Measurements from ENCODE around the gene ZCWPW1.
"Not testable (repeated sequence)": the region's sequence is repeated elsewhere in the genome, so short reads cannot be mapped to it uniquely, and the experiment has no call there.

Gene ZCWPW1

GRCh38 chr7:100398239-100398638 lies 30.3 kb downstream of the ZCWPW1 start:
- DNase-seq (ENCODE audit: low spot score): no peak

DNA sequence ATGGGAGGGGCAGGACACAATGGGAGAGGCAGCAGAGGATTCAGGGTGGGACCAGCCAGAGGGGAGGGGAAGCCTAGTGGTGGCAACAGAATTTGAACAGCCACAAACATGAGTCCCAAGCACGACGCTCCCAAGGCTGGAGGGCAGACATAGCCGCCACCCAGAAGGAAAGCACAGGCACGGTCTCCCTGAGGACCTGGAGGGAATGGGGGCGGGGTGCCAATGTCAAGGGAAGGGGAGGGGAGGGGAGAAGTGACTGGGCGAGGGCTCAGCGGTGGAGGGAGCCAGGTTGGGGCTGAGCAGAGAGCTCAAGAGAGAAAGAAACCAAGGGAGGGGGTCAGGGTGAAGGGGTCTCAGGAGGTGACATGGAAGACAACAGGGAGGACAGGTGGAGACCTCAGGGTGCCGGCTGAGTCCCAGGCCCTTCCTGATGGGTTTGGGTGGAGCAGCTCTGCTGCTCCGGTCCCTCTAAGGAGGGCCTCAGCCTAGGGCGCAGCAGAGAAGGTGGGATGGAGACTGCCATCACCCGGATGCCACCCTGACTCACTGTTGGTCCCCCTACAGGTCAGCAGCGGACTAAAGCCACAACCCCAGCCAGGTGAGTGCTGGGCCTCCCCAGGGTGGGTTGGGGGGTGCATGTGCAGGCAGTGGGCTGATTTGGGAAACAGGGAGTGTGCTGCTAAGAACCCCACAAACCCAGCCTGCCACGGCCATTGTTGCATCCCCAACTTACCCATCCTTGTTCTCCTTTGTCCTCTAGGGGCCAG lies 31.0 kb downstream of the ZCWPW1 start:
- no peak for DNase-seq (ENCODE audit: low spot score)

- no peak for DNase-seq (ENCODE audit: low spot score)
These were observed 32.0 kb downstream of the ZCWPW1 start for GRCh38 chr7:100396421-100396982.

DNA sequence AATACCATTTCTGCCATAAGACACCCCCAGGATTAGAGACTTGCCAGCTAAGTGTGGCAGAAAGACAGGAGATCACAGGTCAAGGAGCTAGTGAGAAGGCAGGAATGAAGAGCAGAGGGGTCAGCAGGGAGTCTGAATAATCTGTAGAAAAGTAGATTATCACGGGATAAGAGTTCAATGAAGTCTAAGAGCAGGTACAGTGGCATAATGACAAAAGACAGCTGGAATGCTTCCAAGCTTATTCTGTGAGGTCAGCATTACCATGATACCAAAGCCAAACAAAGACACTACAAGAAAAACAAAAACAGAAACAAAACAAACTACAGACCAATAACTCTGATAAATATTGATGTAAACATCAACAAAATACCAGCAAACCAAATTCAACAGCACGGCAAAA lies 34.4 kb downstream of the ZCWPW1 start:
- no peak for DNase-seq (ENCODE audit: low spot score)

GRCh38 chr7:100393233-100393905 lies 35.1 kb downstream of the ZCWPW1 start:
- DNase-seq (ENCODE audit: low spot score): no peak

GRCh38 chr7:100390286-100391009 lies 38.1 kb downstream of the ZCWPW1 start:
- DNase-seq (ENCODE audit: low spot score): no peak

GRCh38 chr7:100389437-100390088 lies 38.9 kb downstream of the ZCWPW1 start:
- no peak for DNase-seq (ENCODE audit: low spot score)

GRCh38 chr7:100387695-100388094 lies 40.8 kb downstream of the ZCWPW1 start:
- DNase-seq (ENCODE audit: low spot score): no peak

DNA sequence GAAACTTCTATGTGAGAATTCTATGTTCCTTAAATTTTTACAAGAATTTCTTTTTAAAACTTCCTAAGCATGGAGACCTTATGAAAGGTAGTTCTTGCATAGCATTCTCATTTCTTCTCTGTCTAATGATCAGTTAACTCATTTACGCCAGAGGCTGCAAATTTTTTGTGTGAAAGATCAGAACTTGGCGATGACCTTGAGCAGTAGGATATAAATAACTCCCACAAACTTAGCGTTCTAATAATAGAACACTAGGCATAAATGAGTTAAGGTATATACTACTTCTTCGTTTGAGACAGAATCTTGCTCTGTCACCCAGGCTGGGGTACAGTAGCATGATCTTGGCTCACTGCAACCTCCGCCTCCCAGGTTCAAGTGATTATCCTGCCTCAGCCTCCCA lies 41.6 kb downstream of the ZCWPW1 start:
- no peak for DNase-seq (ENCODE audit: low spot score)

DNA sequence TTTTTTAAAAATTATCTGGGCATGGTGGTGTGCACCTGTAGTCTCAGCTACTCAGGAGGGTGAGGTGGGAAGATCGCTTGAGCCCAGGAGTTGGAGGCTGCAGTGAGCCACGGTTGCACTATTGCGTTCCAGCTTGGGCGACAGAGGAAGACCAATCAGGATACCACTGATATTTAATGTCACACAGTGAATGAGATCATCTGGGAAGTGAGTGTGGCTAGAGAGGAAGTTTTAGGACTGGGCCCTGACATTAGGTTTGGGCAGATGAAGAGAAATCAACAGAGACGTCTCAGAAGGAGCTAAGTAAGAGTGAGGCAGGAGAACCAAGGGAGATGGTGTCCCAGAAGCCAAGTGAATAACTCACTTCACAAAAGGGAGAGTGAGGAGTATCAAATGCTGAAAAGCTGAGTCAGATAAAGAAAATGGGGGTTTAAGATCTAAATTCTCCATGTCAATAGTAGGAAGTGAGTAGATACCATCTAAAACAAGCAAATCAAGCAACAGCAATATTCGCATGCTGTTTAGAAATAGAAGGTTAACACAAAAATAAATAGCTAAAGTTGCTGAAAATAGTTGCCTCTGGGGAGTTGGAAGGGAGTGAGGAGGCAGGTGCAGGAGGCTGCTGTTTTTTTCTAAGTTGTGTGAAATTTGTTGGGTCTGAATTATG lies 43.7 kb downstream of the ZCWPW1 start:
- DNase-seq (ENCODE audit: low spot score): peak; percentile 12

GRCh38 chr7:100382234-100382853 lies 46.2 kb downstream of the ZCWPW1 start:
- DNase-seq (ENCODE audit: low spot score): not testable (repeated sequence)

DNA sequence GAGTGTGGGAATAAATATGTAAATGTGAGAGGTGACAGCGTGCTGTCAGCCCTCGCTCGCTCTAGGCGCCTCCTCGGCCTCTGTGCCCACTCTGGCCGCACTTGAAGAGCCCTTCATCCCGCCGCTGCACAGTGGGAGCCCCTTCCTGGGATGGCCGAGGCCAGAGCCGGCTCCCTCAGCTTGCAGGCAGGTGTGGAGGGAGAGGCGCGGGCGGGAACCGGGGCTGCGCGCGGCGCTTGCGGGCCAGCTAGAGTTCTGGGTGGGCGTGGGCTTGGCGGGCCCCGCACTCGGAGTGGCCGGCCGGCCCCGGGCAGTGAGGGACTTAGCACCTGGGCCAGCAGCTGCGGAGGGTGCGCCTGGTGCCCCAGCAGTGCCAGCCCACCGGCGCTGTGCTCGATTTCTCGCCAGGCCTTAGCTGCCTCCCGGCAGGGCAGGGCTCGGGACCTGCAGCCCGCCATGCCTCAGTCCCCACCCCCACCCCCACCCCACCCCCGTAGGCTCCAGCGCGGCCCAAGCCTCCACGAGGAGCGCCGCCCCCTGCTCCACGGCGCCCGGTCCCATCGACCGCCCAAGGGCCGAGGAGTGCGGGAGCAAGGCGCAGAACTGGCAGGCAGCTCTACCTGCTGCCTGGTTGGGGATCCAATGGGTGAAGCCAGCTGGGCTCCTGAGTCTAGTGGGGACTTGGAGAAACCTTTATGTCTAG lies 46.8 kb downstream of the ZCWPW1 start:
- DNase-seq (ENCODE audit: low spot score): not testable (repeated sequence)

DNA sequence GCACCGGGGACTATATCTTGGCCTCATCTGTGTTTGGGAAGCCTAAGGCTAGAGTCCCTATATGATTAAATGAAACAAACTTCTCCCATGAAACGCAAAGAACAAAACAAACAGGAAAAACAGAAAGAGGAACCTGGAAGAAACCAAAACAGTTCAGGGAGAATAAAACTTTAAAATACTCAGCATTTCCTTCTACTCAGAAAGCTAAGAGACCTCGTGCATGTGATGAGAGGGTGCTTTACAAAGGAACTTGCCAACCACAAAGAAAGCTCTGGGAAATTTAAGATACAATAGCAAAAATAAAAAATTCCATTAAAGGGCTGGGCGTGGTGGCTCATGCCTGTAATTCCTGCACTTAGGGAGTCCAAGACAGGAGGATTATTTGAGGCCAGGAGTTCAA lies 48.3 kb downstream of the ZCWPW1 start:
- DNase-seq (ENCODE audit: low spot score): no peak

DNA sequence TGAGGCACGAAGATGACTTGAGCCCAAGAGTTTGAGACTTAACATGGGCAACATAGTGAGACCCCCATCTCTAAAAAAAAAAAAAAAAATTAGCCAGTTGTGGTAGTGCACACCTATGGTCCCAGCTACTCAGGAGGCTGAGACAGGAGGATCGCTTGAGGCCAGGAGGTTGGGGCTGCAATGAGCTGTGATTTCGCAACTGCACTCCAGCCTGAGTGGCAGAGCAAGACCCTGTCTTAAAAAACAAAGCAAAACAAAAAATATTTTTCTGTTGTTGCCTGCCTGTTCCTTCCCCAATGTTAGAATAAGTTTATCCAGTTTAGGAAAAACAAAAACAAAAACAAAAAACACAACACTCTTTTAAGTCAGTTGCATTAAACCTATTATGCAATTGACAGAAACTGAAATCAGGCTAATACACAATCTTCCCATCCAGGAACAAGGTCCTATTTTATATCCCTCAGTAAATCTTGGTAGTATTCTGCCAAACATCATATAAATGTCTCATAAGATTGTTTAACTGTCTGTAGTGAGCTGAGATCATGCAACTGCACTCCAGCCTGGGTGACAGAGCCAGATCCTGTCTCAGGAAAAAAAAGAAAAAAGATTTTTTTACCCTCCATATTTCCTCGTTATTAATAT lies 50.3 kb downstream of the ZCWPW1 start:
- no peak for DNase-seq (ENCODE audit: low spot score)

- no peak for DNase-seq (ENCODE audit: low spot score)
These were observed 52.4 kb downstream of the ZCWPW1 start for GRCh38 chr7:100376066-100376465.

DNA sequence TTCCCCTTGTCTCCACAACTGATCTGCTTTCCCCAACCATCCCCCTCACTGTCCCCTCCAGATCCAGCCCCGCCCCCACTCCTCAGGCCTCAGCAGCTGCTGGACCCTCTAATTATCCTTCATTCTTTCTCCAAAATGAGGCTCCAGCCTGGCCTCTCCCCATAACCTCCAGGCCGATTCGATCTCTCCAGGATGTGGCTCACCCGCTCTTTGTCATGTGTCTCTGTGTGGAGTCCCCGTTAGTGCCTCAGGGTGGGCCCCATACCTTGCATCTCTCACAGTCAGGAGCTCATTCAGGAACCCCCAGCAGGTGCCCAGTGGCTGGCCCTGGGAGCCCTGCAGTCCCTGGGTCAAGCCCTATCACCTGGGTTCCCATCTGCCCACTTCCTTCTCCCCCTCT lies 53.9 kb downstream of the ZCWPW1 start:
- no peak for DNase-seq (ENCODE audit: low spot score)

DNA sequence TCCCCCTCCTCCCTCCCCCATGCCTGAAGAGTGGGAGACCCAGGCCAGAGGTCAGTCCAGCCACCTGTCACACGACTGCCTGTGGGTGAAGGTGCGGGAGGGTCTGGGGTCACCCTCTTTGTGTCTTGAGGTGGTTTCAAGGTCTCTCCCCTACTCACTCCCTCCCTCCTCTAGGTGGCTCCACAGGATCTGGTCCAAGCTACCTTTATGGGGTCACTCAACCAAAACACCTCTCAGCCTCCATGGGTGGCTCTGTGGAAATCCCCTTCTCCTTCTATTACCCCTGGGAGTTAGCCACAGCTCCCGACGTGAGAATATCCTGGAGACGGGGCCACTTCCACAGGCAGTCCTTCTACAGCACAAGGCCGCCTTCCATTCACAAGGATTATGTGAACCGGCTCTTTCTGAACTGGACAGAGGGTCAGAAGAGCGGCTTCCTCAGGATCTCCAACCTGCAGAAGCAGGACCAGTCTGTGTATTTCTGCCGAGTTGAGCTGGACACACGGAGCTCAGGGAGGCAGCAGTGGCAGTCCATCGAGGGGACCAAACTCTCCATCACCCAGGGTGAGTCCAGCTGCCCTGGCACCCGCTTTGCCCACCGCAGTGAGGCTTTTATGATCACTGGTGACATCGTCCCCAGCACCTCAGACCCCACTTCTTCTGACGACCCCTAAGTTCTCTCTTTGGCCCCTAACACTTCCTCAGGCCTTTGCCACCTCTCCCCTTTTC lies 54.5 kb downstream of the ZCWPW1 start:
- DNase-seq (ENCODE audit: low spot score): not testable (repeated sequence)

GRCh38 chr7:100373261-100373831 lies 55.2 kb downstream of the ZCWPW1 start, which contains the start of gene PILRA:
PILRA (plus strand) TSS chr7:100373487; CDS start chr7:100373657, 170 bp downstream.
- DNase-seq (ENCODE audit: low spot score): no peak

DNA sequence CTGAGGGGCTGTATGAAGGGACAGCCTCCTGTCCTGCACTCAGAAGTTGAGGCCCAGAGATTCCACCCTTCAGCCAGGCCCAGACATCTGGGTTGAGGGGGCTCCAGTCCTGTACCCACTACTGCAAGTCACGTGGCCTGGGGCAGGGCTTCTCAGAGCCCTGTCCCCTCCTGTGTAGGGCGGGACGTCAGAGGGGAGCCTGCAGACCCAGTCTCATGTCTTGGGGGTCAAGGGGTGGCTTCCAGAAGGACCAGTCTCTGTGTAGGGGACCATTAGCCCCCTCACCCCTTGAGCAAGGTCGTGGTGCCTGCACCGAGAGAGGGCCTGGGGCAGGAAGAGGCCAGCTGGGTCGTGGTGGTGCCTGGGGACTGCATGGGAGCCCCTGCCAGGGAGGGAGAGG lies 55.8 kb downstream of the ZCWPW1 start:
- no peak for DNase-seq (ENCODE audit: low spot score)

Measured in kidney capillary endothelial cell (primary cell).